ENCODE measurements around the gene ATP6V0B. TPM values are rescaled to one million over a fixed set of nuclear protein-coding genes. Genes with fewer than 3 reads are reported as not detected.

Gene ATP6V0B
- total RNA-seq: 100 to 1,000 TPM in 2 of 4 donors, 10 to 100 TPM in 2; 71.2 to 229 (median 106) TPM

DNA sequence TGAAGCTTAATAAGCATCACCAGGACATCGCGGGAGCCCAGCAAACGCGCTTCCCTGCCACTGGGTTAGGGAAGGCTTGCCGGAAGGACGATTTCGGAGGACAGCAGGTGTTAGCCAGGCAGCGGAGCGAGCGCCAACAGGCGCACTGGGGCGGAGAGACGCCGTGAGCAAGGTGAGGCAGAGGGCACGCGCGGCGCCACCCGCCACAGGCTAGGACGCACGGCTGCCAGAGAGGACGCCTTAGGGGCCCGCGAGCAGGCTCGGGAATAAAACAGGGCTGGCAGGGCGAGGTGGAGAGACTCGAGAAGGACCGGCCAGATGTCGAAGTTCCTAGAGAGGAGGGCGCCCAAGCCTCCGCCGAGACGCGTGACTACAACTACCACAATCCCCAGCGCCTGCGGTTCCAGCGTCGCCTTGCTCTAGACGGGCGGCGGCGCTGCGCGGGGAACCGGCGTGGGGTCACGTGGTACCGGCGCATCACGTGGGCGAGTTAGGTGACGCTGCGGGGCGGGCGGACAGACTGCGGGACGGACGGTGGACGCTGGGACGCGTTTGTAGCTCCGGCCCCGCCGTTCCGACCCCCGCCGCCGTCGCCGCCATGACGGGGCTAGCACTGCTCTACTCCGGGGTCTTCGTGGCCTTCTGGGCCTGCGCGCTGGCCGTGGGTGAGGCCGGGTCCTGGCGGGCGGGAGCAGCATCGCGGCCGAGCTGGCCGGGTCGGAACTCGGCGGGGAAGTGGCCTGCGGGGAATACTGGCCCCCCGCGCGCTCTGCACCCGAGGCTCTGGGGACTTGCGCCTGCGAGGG lies at the start of gene ATP6V0B:
TSS of gene ATP6V0B (plus strand) at position 518 of the 806 bp plus-strand sequence. CDS start at position 599, 81 bp downstream.
- TF ChIP-seq, protein P1, sequence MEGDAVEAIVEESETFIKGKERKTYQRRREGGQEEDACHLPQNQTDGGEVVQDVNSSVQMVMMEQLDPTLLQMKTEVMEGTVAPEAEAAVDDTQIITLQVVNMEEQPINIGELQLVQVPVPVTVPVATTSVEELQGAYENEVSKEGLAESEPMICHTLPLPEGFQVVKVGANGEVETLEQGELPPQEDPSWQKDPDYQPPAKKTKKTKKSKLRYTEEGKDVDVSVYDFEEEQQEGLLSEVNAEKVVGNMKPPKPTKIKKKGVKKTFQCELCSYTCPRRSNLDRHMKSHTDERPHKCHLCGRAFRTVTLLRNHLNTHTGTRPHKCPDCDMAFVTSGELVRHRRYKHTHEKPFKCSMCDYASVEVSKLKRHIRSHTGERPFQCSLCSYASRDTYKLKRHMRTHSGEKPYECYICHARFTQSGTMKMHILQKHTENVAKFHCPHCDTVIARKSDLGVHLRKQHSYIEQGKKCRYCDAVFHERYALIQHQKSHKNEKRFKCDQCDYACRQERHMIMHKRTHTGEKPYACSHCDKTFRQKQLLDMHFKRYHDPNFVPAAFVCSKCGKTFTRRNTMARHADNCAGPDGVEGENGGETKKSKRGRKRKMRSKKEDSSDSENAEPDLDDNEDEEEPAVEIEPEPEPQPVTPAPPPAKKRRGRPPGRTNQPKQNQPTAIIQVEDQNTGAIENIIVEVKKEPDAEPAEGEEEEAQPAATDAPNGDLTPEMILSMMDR (IDR thresholded peaks at IDR 0.05; ENCODE audit: low read depth): no peak

DNA sequence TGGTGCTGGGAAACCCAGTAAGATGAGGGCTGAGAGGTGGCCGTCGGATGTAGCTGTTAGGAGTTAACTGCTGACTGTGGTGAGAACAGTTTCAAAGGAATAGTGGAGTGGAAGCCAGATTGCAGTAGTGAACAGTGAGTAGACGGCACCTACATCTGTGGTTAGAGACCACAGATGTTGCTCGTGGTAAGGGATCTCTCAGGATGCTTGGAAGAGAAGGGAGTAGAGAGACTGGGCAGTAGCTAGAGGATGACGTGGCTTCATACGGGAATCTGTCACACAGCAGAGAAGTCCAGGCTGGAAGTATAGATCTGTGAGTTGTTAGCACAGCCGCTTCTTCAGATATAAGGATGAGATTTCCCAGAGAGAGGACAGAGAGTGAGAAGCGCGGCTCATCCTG lies 48.9 kb upstream of the ATP6V0B start:
- TF ChIP-seq, protein P1 (IDR thresholded peaks at IDR 0.05; ENCODE audit: low read depth): no peak

DNA sequence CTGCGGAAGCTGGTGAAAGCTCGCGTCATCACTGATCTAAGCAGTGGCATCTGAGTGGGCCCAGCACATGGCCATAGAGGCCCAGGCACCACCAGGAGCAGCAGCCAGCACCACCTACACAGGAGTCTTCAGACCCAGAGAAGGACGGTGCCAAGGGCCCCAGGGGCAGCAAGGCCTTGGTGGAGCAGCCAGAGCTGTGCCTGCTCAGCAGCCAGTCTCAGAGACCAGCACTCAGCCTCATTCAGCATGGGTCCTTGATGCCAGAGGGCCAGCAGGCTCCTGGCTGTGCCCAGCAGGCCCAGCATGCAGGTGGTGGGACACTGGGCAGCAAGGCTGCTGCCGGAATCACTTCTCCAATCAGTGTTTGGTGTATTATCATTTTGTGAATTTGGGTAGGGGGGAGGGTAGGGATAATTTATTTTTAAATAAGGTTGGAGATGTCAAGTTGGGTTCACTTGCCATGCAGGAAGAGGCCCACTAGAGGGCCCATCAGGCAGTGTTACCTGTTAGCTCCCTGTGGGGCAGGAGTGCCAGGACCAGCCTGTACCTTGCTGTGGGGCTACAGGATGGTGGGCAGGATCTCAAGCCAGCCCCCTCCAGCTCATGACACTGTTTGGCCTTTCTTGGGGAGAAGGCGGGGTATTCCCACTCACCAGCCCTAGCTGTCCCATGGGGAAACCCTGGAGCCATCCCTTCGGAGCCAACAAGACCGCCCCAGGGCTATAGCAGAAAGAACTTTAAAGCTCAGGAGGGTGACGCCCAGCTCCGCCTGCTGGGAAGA lies 44.4 kb upstream of the ATP6V0B start:
- TF ChIP-seq, protein P1 (IDR thresholded peaks at IDR 0.05; ENCODE audit: low read depth): no peak

DNA sequence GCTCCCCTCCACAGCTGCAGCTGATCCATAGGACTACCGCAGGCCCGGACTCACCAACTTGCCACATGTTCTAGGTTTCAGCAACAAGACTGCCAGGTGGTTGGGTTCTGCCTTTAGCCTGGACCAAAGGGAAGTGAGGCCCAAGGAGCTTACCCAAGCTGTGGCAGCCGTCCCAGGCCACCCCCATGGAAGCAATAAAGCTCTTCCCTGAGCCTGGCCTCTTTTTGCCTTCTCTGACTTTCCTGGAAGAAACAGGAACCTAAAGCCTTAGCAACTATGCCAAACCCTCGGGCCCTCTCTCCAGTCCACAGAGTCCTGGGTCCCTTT lies 43.8 kb upstream of the ATP6V0B start:
- TF ChIP-seq, protein P1 (IDR thresholded peaks at IDR 0.05; ENCODE audit: low read depth): no peak

DNA sequence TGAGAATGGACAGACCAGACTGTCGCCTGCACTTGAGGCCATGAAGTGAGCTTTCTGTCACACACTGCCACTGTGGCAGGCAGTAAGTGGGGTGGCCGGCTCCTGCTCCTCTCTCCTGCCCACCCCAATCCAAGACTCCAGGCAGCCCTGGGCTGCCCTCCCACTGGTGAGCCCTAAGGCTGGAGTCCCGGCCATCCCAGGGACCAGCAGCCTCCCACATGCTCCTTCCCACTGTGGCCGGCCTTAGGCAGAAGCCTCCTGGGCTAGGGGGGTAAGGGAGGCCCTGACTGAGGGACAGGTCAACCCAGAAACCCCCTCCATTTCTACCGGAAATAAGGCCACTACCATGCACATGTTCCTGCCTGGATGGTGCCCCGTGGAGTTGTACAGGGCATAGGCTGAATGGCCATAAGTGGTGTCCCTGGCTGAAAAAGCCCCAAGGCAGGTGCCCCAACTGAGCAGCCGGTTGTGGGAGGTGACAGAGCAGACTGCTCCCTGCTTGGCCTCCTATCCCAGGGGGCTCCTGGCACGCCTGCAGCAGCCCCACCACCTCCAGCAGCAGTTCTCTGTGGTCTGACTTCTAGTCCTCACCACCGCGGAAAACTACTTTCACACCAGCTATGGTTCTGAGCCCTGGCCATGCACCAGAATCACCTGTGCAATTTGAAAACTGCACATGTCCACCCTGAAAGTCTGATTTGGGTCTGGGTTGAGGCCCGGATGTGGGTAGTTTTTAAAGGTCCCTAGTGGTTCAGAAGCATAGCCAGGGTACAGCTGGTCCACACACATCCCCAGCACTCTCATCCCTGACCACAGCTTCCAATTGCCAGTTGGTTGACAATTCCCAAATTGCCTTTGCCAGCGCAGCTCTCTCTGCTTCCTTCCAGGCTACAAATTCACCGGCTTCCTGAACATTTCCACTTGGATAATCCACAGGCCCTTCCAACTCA lies 42.8 kb upstream of the ATP6V0B start:
- TF ChIP-seq, protein P1 (IDR thresholded peaks at IDR 0.05; ENCODE audit: low read depth): no peak

DNA sequence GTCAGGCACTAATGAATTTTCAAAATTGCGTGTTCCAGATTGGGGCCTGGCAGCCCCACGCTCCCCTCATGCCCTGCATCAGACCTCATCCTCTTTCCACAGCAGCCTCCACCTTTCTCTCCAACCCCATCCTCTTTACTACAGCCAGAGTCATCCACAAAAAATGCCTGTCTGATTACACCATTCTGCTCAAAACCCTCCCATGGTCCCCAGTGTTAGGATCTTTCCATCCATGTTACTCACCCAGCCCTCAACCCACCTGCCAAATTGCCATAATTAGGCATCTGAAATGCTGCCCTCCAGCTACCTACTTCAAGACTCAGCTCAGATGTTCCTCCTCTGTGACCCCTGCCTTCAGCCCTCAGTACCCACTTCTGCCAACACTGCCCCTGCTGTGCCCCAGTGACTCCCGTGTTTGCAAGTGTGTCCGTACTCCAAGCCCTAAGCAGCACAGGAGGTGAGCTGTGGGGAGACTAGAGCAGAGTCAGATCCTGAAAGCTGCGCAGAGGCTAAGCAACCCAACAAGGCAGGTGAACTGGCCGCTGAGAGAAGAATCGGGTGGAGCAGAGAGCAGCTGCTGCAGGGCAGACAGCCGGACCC lies 41.9 kb upstream of the ATP6V0B start:
- TF ChIP-seq, protein P1 (IDR thresholded peaks at IDR 0.05; ENCODE audit: low read depth): no peak

Data from subcutaneous adipose tissue (tissue), 4 donors.